H1 (cell line): Measurements from ENCODE around the gene CLCN5. TPM values are rescaled to one million over a fixed set of nuclear protein-coding genes. Genes with fewer than 3 reads are reported as not detected.

ENCODE experiments used
- CBX8 ChIP-seq: fragments of 300-800, 300-1000 bp; sonication (generic); IDR thresholded peaks from 2 replicates; pipeline ENCODE4 v1.7.1; 2016; ENCODE audit warnings: low read depth, low read length, borderline replicate concordance
- CHD7 ChIP-seq: fragments of 300-600 bp; sonication (generic); IDR thresholded peaks from 2 replicates; pipeline ENCODE4 v1.7.1; 2012; ENCODE audit warnings: low read length, moderate library complexity, mild to moderate bottlenecking, inconsistent platforms; ENCODE audit not compliant: insufficient replicate concordance
- CTCF ChIP-seq, 3 experiments: IDR thresholded peaks; 1 replicate in 2 of 3; 2 replicates in 1 of 3; pipeline versions ENCODE4 v1.5.1 to v1.6.1; 2011; ENCODE audit warnings: low read length in 3 of 3, mild to moderate bottlenecking in 3 of 3, inconsistent platforms in 2 of 3, low read depth in 1 of 3, moderate library complexity in 1 of 3; ENCODE audit not compliant: insufficient read depth in 1 of 3; ENCODE audit errors: control extremely low read depth in 1 of 3
- E2F6 ChIP-seq: IDR thresholded peaks from 2 replicates; pipeline ENCODE4 v1.6.1; 2012; ENCODE audit warnings: inconsistent platforms
- EGR1 ChIP-seq: IDR thresholded peaks from 2 replicates; pipeline ENCODE4 v1.6.1; 2011; ENCODE audit warnings: low read depth, low read length, borderline replicate concordance
- SIX5 ChIP-seq: IDR thresholded peaks from 2 replicates; pipeline ENCODE4 v1.6.1; 2011; ENCODE audit warnings: mild to moderate bottlenecking, low read depth, low read length
- SP2 ChIP-seq: IDR thresholded peaks from 2 replicates; pipeline ENCODE4 v1.6.1; 2012; ENCODE audit warnings: mild to moderate bottlenecking, low read length, inconsistent platforms
- TAF1 ChIP-seq: IDR thresholded peaks from 2 replicates; pipeline ENCODE4 v1.6.1; 2011; ENCODE audit warnings: mild to moderate bottlenecking, low read depth, low read length
- TAF7 ChIP-seq: optimal IDR thresholded peaks from 2 replicates; pipeline ENCODE3; 2011; ENCODE audit warnings: low read depth, mild to moderate bottlenecking, inconsistent platforms, low read length, moderate library complexity, borderline replicate concordance
- polyA plus RNA-seq, 7 experiments: library from polyadenylated mRNA; depleted of rRNA in 3 of 7; stranded (reverse) in 5 of 7; unstranded in 2 of 7; fragments of >200 nt in 5 of 7; fragments of 200-250 nt in 2 of 7; gene quantifications; 1 replicate in 5 of 7; 2 replicates in 1 of 7; 4 replicates in 1 of 7; pipeline versions ENCODE4 v1.2.1 to v1.2.3, GENCODE V29; 2011 to 2013; ENCODE audit warnings: missing spikeins in 2 of 7, mixed read lengths in 2 of 7
- total RNA-seq: library from RNA; stranded (reverse); fragmentation: NEBNext Ultra II Directional; extraction: Animal tissue kit (Norgen Biotek cat#: 25700); gene quantifications from 2 replicates; pipeline ENCODE4 v1.2.1, GENCODE V29; 2021

Gene CLCN5
- total and polyA plus RNA-seq, 2 of the 8 experiments (the other 6 are each of a cell fraction or from before 2014, with no cell fraction given) = 4.2 to 9.7 TPM

- TF ChIP-seq CHD7 (no peak), TAF7 (no peak), EGR1 (no peak), SIX5 (no peak), SP2 (no peak), CTCF (IDR thresholded peaks at IDR 0.05; ENCODE audit: control extremely low read depth in 1 of 3, insufficient read depth in 1 of 3, low read depth in 1 of 3, low read length in 3 of 3) (no peak), CBX8 (no peak), TAF1 (no peak), E2F6 (no peak)
Measured at GRCh38 chrX:50082741-50083140, 160.3 kb downstream of the CLCN5 start (continued).
